ENCODE results near the gene NUP210. TPM values are rescaled to one million over a fixed set of nuclear protein-coding genes. Genes with fewer than 3 reads are reported as not detected.

The NUP210 gene
- total RNA-seq, 3 donors from 2014 or later (not counting 1 experiment from before 2014, with no cell fraction given): 156 to 194 (median 179) TPM

GRCh38 chr3:13408890-13409289 lies 11.2 kb downstream of the NUP210 start:
- DNase-seq (no peak), ATAC-seq (no peak)
- no peaks in the 10 kb centered on the region for H3K36me3 Mint-ChIP-seq
- peak overlapping the region in 1 of 2 donors; percentile 45 for H3K27ac Mint-ChIP-seq
- peaks cover 0 to 4% of the 10 kb centered on the region in 2 donors for H3K9me3 Mint-ChIP-seq
- Histone ChIP-seq H3K27me3 (ENCODE audit: control insufficient read depth, insufficient read depth, low read length) (no peaks in the 10 kb centered on the region), H3K9me3 (ENCODE audit: control insufficient read depth, insufficient read depth, low read length) (peaks cover 14% of the 10 kb centered on the region), H3K36me3 (ENCODE audit: control insufficient read depth, insufficient read depth, low read length) (peaks cover 5% of the 10 kb centered on the region), H3K27ac (ENCODE audit: low read length) (no peak overlapping the region), H3K4me1 (ENCODE audit: control insufficient read depth, insufficient read depth, low read length) (peaks cover 63% of the 10 kb centered on the region), H3K4me3 (ENCODE audit: low read length) (no peak overlapping the region)
- no peaks in the 10 kb centered on the region for H3K27me3 Mint-ChIP-seq (ENCODE audit: low read depth in 2 of 2)
- TF ChIP-seq CTCF (IDR thresholded peaks at IDR 0.05): no peak
- intact Hi-C loops (cut with micrococcal nuclease): no loop called here
- 98% methylated on average over 2 of the region's 2 CpGs for WGBS (ENCODE audit: insufficient coverage)
- peaks cover 39 to 55% of the 10 kb centered on the region in 2 donors for H3K4me1 Mint-ChIP-seq
- no peak overlapping the region for H3K4me3 Mint-ChIP-seq

- peaks cover 0 to 4% of the 10 kb centered on the region in 2 donors for H3K9me3 Mint-ChIP-seq
- Histone ChIP-seq H3K4me3 (ENCODE audit: low read length) (no peak overlapping the region), H3K4me1 (ENCODE audit: control insufficient read depth, insufficient read depth, low read length) (peaks cover 58% of the 10 kb centered on the region), H3K36me3 (ENCODE audit: control insufficient read depth, insufficient read depth, low read length) (peaks cover 5% of the 10 kb centered on the region), H3K9me3 (ENCODE audit: control insufficient read depth, insufficient read depth, low read length) (peaks cover 22% of the 10 kb centered on the region), H3K27me3 (ENCODE audit: control insufficient read depth, insufficient read depth, low read length) (no peaks in the 10 kb centered on the region), H3K27ac (ENCODE audit: low read length) (no peak overlapping the region)
- peaks cover 32 to 49% of the 10 kb centered on the region in 2 donors for H3K4me1 Mint-ChIP-seq
- DNase-seq: no peak
- intact Hi-C loops (cut with micrococcal nuclease): no loop called here
- TF ChIP-seq CTCF (IDR thresholded peaks at IDR 0.05): no peak
- H3K27ac Mint-ChIP-seq: peak overlapping the region; percentile 6 to 75
- no peaks in the 10 kb centered on the region for H3K27me3 Mint-ChIP-seq (ENCODE audit: low read depth in 2 of 2)
- ATAC-seq: no peak
- no peaks in the 10 kb centered on the region for H3K36me3 Mint-ChIP-seq
- no peak overlapping the region for H3K4me3 Mint-ChIP-seq
Measured at GRCh38 chr3:13407926-13408325, 12.2 kb downstream of the NUP210 start.

- ATAC-seq (no peak), DNase-seq (no peak)
- Mint-ChIP-seq H3K36me3 (no peaks in the 10 kb centered on the region), H3K27ac (peak overlapping the region; percentile 6 to 75), H3K9me3 (peaks cover 0 to 4% of the 10 kb centered on the region in 2 donors), H3K4me1 (peaks cover 37 to 54% of the 10 kb centered on the region in 2 donors), H3K4me3 (no peak overlapping the region), H3K27me3 (ENCODE audit: low read depth in 2 of 2) (no peaks in the 10 kb centered on the region)
- Histone ChIP-seq H3K9me3 (ENCODE audit: control insufficient read depth, insufficient read depth, low read length) (peaks cover 23% of the 10 kb centered on the region), H3K27ac (ENCODE audit: low read length) (no peak overlapping the region), H3K36me3 (ENCODE audit: control insufficient read depth, insufficient read depth, low read length) (peaks cover 5% of the 10 kb centered on the region), H3K27me3 (ENCODE audit: control insufficient read depth, insufficient read depth, low read length) (no peaks in the 10 kb centered on the region), H3K4me1 (ENCODE audit: control insufficient read depth, insufficient read depth, low read length) (peaks cover 53% of the 10 kb centered on the region), H3K4me3 (ENCODE audit: low read length) (no peak overlapping the region)
- intact Hi-C loops (cut with micrococcal nuclease): no loop called here
- no CpG with 5 or more reads among the region's 1 CpG for WGBS (ENCODE audit: insufficient coverage)
- no peak for TF ChIP-seq CTCF (IDR thresholded peaks at IDR 0.05)
Measured at GRCh38 chr3:13407475-13407874, 12.6 kb downstream of the NUP210 start.

GRCh38 chr3:13406190-13406589 lies 13.9 kb downstream of the NUP210 start:
- Histone ChIP-seq H3K4me1 (ENCODE audit: control insufficient read depth, insufficient read depth, low read length) (peaks cover 44% of the 10 kb centered on the region), H3K9me3 (ENCODE audit: control insufficient read depth, insufficient read depth, low read length) (peaks cover 23% of the 10 kb centered on the region), H3K36me3 (ENCODE audit: control insufficient read depth, insufficient read depth, low read length) (peaks cover 5% of the 10 kb centered on the region), H3K4me3 (ENCODE audit: low read length) (no peak overlapping the region), H3K27me3 (ENCODE audit: control insufficient read depth, insufficient read depth, low read length) (no peaks in the 10 kb centered on the region), H3K27ac (ENCODE audit: low read length) (no peak overlapping the region)
- intact Hi-C loops (cut with micrococcal nuclease): no loop called here
- peak overlapping the region; percentile 72 to 75 for H3K27ac Mint-ChIP-seq
- peaks cover 0 to 4% of the 10 kb centered on the region in 2 donors for H3K9me3 Mint-ChIP-seq
- no peak for TF ChIP-seq CTCF (IDR thresholded peaks at IDR 0.05)
- H3K36me3 Mint-ChIP-seq: no peaks in the 10 kb centered on the region
- H3K4me3 Mint-ChIP-seq: no peak overlapping the region
- 86% methylated on average over 5 of the region's 5 CpGs for WGBS (ENCODE audit: insufficient coverage)
- H3K27me3 Mint-ChIP-seq (ENCODE audit: low read depth in 2 of 2): no peaks in the 10 kb centered on the region
- no peak for DNase-seq
- peaks cover 41 to 57% of the 10 kb centered on the region in 2 donors for H3K4me1 Mint-ChIP-seq
- ATAC-seq: no peak

Measured in natural killer cell (primary cell).